AG09319 (cell line): Measurements from ENCODE around the gene BCL7A.

Experiments used
- DNase-seq: peaks from one replicate; pipeline ENCODE4 v3.0.0-alpha.2; 2010; ENCODE audit warnings: low read depth; ENCODE audit errors: extremely low read depth
- TF ChIP-seq, protein P1 (sequence below): IDR thresholded peaks from 2 replicates; pipeline ENCODE4 v1.5.1; 2011; ENCODE audit warnings: low read depth, mild to moderate bottlenecking, inconsistent platforms, low read length, moderate library complexity

Gene BCL7A

DNA sequence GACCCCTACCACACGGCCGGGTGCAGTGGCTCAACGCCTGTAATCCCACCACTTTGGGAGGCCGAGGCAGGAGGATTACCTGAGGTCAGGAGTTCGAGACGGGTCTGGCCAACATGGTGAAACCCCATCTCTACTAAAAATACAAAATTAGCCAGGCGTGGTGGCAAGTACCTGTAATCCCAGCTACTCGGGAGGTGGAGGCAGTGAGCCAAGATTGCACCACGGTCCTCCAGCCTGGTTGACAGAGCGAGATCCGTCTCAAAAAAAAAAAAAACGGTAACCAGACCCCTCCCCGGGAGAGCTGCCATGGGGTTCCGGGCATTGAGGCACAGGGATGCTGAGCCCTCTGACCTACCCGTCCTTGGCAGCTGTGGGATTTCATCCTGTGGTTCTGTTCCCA is 21.8 kb downstream of the BCL7A start:
- DNase-seq: no peak
- TF ChIP-seq, protein P1, sequence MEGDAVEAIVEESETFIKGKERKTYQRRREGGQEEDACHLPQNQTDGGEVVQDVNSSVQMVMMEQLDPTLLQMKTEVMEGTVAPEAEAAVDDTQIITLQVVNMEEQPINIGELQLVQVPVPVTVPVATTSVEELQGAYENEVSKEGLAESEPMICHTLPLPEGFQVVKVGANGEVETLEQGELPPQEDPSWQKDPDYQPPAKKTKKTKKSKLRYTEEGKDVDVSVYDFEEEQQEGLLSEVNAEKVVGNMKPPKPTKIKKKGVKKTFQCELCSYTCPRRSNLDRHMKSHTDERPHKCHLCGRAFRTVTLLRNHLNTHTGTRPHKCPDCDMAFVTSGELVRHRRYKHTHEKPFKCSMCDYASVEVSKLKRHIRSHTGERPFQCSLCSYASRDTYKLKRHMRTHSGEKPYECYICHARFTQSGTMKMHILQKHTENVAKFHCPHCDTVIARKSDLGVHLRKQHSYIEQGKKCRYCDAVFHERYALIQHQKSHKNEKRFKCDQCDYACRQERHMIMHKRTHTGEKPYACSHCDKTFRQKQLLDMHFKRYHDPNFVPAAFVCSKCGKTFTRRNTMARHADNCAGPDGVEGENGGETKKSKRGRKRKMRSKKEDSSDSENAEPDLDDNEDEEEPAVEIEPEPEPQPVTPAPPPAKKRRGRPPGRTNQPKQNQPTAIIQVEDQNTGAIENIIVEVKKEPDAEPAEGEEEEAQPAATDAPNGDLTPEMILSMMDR: no peak

DNA sequence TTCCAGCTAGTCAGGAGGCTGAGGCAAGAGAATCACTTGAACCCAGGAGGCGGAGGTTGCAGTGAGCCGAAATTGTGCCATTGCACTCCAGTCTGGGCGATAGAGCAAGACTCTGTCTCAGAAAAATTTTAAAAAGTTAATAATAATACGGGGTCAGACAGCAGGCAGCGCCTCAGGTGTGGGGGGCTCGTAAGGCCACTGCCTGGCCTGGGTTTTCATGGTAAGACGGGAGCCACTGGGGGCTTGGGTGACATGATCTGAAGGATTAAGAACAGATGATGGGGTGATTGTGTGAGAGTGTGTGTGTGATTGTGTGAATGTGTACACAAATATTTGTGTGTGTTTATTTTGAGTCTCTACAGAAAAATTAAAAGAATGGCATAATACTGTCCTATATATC is 23.6 kb downstream of the BCL7A start:
- TF ChIP-seq, protein P1: no peak
- DNase-seq: no peak

DNA sequence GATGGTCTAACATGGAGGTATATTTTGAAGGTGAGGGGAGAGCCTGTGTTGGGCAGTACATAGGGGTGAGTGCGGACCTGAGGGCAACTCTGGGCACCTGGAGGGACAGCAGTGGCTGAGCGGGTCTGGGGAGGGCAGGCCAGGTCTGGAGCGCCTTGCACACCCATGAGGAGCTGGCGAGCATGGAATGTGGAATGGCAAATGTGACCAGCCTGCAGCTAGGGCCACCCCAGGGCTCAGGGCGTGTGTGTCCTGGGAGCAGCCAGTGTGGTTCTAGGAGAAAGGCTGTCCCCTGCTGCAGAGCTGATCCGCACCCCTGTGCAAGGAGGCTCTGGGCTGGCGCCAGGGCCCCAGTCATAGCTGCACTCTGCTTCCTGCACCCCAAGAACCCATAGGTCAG is 24.5 kb downstream of the BCL7A start:
- DNase-seq: no peak

DNA sequence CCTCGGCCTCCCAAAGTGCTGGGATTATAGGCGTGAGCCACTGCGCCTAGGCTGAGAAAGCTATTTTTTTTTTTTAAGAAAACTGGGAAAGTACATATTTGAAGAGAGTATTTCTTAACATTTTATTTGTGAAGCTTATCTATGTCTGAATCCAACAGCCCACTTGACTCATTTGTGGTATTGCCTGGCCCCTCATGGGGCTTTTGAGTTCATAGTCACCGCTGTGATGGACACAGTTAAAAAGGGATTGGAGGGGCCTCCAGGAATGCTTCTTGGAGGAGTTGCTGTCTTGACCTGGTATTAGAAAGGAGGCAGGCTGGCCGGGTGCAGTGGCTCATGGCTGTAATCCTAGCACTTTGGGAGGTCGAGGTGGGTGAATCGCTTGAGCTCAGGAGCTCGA is 26.5 kb downstream of the BCL7A start:
- DNase-seq: no peak

More for the DNA sequence above, 24.5 kb downstream of the BCL7A start:
- TF ChIP-seq, protein P1: no peak

DNA sequence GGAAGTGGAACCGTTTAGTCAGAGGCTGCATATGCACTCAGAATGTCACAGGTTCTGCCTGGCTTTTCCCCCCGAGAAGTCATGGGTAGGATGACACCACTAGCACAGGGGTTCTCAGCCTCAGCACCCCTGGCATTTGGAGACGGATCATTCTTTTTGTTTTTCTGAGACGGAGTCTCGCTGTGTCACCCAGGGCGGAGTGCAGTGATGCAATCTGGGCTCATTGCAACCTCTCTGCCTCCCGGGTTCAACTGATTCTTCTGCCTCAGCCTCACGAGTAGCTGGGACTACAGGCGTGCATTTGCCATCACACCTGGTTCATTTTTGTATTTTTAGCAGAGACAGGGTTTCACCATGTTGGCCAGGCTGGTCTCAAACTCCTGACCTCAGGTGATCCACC is 28.1 kb downstream of the BCL7A start:
- TF ChIP-seq, protein P1: no peak
- no peak for DNase-seq

More for the DNA sequence above, 26.5 kb downstream of the BCL7A start:
- TF ChIP-seq, protein P1: no peak

DNA sequence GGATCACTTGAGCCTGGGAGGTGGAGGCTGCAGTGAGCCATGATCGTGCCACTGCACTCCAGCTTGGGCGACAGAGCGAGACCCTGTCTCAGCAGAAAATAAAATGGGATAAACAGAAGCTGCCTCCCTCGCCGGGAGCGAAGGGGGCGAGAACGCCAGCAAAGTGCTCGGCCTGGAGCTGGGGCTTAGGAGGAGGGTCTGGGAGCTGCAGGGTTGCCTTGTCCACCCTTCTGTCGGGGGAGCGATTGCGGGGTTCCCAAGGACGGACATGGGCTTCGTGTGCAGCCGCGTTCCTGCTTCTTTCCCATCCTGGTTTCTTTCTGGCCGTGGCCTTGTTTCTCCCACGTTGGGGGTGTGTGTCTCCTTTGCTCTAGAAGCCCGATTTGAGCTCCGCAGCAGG is 29.0 kb downstream of the BCL7A start:
- TF ChIP-seq, protein P1: no peak

DNA sequence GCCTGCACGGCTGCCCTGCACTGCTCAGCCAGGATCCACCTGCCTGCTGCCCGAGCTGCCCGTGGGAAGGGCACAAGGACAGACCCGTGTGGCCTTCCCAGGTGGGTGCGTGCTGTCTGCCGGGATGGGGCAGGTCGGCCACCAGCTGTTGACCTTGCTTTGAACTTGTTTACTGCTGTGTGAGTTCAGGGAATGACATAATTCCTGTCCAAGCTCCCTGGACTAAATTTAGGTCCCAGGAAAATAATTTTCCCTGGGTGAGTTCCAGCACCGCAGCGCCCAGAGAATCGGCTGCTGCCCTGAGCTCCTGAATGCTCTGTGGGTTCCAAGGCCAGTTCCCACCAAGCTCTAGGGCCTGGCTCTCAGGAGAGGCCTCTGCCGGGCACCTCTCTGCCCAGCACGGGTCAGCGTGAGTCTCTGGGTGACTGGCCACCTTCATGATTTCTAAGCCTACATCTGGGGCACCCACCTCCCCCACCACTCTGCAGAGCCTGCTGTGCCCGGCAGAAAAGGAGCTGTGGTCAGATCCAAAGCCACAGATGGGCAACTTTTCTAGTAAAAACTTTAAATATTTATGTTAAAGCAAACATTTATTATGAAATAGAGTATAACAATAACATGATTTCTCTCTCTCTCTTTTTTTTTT is 29.7 kb downstream of the BCL7A start:
- TF ChIP-seq, protein P1: no peak
- no peak for DNase-seq

More for the DNA sequence above, 29.0 kb downstream of the BCL7A start:
- no peak for DNase-seq
